Renal pelvis (tissue), 4 donors: Measurements from ENCODE around the gene GNE. TPM values are rescaled to one million over a fixed set of nuclear protein-coding genes. Genes with fewer than 3 reads are reported as not detected.
"Not testable (repeated sequence)": the region's sequence is repeated elsewhere in the genome, so short reads cannot be mapped to it uniquely, and the experiment has no call there.

Experiments
- DNase-seq: peaks from one replicate; pipeline ENCODE4 v3.0.0-alpha.2; 2013
- polyA plus RNA-seq, 3 donors: library from polyadenylated mRNA; unstranded; fragments of 120-200 nt; gene quantifications; one replicate each; pipeline ENCODE4 v1.2.1, GENCODE V29; 2013; ENCODE audit not compliant: insufficient read length in 3 of 3

The GNE gene
- polyA plus RNA-seq, 3 donors = 15.8 to 21.5 (median 18.3) TPM

DNA sequence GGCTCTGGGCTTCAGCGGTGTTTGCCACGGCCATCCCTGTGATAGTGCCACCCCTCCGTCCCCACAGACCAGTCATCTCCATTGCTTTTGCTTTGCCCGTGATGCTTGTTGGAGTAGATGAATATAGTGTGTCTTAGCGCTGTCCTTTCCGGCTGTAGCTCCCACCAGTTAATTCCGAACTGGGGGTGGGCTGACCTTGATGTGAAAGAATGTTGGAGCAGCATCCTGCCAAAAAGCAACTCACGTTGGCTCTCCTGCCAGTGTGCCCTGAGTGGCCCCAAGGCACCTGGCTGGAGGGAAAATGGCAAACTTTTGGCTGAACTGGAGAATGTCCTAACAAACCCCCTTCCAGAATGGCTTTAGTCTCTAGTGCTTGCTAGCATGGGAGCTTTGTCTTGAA is 47.5 kb downstream of the GNE start:
- no peak for DNase-seq

GRCh38 chr9:36208521-36209253 is 49.6 kb downstream of the GNE start:
- DNase-seq = no peak

DNA sequence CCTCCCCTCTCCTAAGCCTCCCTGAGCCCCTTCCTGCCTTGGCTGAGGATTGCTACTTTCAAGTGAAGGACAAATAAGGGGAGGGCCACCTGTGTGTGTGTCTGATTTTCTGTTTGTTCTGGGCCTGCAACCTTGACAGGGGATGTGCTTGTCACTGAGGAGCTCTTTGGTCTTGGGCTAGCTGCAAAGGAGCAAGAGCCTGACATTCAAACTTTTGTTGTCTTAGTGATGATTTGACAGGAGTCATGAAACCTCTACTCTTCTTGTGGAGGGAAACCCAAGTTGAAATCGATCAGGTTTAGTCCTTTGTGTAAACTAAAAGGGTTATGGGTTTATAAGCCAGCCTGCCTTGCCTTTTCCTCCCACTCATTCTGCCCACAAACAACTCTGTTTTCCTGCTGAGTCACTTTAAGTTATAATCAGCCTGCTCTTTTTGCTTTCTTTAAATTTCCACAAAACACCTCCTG is 50.7 kb downstream of the GNE start:
- no peak for DNase-seq

DNA sequence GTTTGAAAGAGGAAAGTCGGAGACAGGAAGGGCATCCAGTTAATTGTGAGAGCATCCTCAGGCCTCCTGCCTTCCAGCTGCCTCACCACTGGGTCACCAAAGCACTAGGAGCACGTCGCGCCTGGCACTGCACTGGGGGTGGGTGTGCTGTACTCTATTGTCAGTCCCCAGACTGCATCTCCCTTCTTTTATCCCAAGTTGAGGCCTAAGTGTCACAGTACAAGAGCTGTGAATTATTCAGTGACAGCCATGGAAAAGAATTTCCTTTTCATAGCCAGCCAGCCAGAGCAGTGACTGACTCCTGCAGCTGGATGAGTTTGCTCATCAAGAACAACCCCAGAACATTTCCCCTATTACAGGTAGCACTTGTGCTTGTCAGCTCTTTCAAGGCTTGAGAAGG is 51.2 kb downstream of the GNE start:
- DNase-seq = no peak

DNA sequence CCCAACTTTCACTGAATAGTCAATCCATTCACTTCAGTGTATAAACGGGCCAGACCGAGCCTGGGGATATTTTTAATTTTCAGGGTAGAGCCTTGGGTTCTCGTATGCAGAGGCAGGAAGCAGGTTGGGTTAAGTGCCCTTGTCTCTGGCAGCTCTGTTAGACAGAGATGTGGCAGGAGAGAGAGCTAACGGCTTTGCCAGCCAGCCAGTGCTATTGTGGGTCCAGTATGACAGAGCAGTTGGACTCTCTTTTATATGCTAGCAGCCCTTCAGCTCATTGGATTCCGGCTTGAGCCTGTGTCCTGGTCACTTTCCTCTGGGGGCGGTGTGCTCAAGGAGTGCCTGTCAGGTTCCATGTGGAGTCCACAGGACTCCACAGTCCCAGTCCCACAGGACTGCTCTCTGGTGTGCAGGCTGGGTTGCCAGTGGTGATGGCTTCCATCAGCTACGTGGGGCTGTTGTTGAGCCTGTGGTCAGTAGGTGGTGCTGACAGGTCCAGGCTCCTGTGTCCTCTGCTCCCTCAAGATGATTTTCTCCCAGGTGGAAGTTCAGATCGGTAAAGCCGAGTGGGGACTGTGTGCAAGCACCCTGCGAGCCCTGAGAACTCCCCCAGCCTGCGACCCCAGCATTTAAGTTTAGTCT is 53.2 kb downstream of the GNE start:
- DNase-seq = no peak

GRCh38 chr9:36194326-36195000 is 63.8 kb downstream of the GNE start:
- DNase-seq = no peak

DNA sequence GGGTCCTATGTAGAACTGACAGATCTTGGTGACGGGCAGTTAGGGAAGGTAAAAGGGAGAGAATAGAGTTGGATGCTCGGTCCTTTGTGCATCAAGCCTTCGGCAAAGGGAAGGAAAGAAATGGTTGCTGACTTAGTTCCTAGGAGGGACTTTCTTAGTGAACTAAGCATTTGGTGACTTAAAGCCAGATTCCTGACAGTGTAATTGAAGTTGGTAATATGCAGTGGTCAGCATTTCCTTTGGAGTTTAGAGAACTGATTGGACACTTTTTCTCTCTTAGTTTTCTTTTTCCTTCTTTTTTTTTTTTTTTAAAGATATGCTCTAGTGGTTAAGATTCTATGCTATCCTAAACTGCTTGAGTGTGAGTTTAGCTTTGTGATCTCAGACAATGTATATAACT is 65.2 kb downstream of the GNE start:
- DNase-seq = no peak

GRCh38 chr9:36192196-36192595 is 66.1 kb downstream of the GNE start:
- DNase-seq = peak; percentile 72

GRCh38 chr9:36191686-36192085 is 66.6 kb downstream of the GNE start:
- DNase-seq = peak; percentile 36

DNA sequence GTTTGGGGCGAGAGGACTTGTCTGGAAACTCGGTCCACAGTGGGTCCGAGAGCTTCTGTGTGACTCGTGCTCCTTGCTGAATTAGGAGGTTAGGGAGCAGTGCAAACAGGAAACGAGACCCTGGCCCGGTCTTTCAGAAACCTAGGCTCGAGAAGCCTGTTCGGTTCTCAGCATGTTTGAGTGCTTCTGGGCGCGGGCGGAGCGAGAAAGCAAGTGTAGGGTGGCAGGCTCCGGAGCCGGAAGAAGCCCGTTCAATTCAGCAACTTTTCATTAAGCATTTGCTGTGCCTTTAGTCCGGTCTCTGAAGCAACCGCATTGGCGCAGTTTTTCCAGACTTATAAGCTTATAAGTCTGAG is 67.0 kb downstream of the GNE start:
- no peak for DNase-seq

DNA sequence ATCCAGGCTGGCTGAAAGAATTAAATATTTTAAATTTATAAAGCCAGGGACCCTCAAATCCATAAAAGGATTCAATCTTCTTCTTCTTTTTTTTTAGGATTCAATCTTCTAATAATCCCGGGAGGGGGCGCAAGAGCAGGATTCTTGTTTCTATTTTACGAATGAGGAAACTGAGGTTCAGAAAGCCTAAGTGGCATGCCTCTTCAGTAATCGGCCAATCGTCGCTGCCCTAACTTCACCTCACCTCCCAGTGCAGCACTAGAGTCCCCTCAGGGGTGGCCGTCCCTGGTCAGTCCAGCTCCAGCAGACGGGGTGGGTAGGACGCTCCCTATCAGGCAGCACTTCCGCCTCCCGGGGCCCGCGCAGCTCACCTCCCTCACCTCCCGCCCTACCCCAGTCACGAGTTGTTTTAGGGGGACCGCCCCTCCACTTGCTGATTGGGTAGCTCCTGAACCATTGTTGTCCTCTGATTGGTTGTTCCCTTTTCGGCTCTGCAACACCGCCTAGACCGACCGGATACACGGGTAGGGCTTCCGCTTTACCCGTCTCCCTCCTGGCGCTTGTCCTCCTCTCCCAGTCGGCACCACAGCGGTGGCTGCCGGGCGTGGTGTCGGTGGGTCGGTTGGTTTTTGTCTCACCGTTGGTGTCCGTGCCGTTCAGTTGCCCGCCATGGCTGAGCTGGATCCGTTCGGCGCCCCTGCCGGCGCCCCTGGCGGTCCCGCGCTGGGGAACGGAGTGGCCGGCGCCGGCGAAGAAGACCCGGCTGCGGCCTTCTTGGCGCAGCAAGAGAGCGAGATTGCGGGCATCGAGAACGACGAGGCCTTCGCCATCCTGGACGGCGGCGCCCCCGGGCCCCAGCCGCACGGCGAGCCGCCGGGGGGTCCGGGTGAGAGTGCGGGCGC is 67.6 kb downstream of the GNE start, which contains the start of gene CLTA:
TSS of gene CLTA (plus strand) at position 534 of the 902 bp plus-strand sequence. CDS start at position 670, 136 bp downstream.
- DNase-seq = peak; percentile 99

- DNase-seq = no peak
Measured at GRCh38 chr9:36189976-36190375, 68.3 kb downstream of the GNE start.

- no peak for DNase-seq
Measured at GRCh38 chr9:36188212-36188611, 70.0 kb downstream of the GNE start.

- DNase-seq = no peak
Measured at GRCh38 chr9:36187414-36187813, 70.8 kb downstream of the GNE start.

GRCh38 chr9:36180243-36180642 is 78.0 kb downstream of the GNE start:
- DNase-seq = not testable (repeated sequence)

DNA sequence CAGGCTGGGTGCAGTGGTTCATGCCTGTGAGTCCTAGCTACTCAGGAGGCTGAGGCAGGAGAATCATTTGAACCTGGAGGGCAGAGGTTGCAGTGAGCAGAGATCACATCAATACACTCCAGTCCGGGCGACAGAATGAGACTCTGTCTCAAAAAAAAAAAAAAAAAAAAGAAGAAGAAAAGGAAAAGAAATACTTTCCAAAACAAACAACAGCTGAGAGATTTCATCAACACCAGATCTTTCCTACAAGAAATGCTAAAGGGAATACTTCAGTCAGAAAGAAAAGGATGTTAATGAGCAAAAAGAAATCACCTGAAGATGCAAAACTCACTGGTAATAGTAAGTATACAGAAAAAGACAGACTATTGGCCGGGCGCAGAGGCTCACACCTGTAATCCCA is 80.7 kb downstream of the GNE start:
- DNase-seq = no peak

- DNase-seq = not testable (repeated sequence)
Measured at GRCh38 chr9:36176496-36176895, 81.8 kb downstream of the GNE start.

DNA sequence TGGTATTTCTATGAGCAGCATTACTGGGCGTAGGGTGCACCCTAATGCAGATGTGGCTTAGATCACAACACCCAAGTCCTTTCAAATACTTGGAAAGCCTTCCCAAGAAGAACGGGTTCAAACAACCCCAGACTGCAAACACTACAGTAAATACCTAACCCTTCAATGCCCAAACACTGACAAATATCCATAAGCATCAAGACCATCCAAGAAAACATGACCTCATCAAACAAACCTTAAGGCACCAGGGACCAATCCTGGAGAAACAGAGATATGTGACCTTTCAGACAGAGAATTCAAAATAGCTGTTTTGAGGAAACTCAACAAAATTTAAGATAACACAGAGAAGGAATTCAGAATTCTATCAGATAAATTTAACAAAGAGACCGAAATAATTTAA is 83.0 kb downstream of the GNE start:
- DNase-seq = not testable (repeated sequence)

GRCh38 chr9:36174731-36175130 is 83.5 kb downstream of the GNE start:
- no peak for DNase-seq

DNA sequence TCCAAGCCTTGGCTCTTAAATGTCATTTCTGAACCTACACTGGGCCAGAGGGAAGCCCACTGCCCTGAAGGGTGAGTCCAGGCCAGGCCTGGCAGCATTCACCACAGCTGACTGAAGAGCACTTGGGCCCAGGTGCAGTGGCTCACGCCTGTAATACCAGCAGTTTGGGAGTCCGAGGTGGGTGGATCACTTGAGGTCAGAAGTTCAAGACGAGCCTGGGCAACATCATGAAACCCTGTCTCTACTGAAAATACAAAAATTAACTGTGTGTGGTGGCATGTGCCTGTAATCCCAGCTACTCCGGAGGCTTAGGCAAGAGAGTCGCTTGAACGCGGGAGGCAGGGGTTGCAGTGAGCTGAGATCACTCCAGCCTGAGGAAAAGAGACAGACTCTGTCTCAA is 84.0 kb downstream of the GNE start:
- no peak for DNase-seq

DNA sequence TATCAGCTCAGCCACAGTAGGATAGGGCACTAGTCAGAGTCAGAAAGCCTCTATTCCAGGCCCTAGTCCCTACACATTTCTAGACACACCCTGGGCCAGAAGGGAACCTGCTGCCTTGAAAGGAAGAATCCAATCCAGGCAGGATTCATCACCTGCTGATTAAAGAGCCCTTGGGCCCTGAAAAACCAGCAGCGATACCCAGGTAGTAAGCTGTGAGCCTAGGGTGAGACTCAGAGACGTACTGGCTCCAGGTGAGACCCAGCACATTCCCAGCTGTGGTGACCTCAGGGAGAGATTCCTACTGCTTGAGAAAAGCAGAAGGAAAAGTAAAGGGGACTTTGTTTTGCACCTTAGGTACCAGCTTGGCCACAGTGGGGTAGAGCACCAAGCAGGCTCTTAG is 84.4 kb downstream of the GNE start:
- no peak for DNase-seq

GRCh38 chr9:36170531-36170930 is 87.7 kb downstream of the GNE start:
- DNase-seq = no peak
